GM06990 (cell line): ENCODE measurements around the gene LRRC14B.
A peak's percentile ranks its signal among the peaks of the same experiment; 100 is the strongest.
"Not testable (repeated sequence)": the region's sequence is repeated elsewhere in the genome, so short reads cannot be mapped to it uniquely, and the experiment has no call there.

Experiments used
- DNase-seq: peaks from one replicate; pipeline ENCODE4 v3.0.0-alpha.2; 2011; ENCODE audit not compliant: insufficient read length; ENCODE audit errors: extremely low read depth
- H3K27me3 ChIP-seq: replicated peaks from 2 replicates; pipeline ENCODE4 v1.6.0; 2011; ENCODE audit warnings: low read length; ENCODE audit not compliant: control insufficient read depth, insufficient read depth
- H3K36me3 ChIP-seq: 2 replicates; pipeline ENCODE4 v1.5.1; 2011; ENCODE audit warnings: low read length; ENCODE audit not compliant: control insufficient read depth, insufficient read depth
- H3K4me3 ChIP-seq: replicated peaks from 2 replicates; pipeline ENCODE4 v1.5.1; 2011; ENCODE audit warnings: low read depth, mild to moderate bottlenecking, control low read depth, low read length
- TF ChIP-seq, protein P1 (sequence below): IDR thresholded peaks from 2 replicates; pipeline ENCODE4 v1.5.1; 2011; ENCODE audit warnings: low read length, control low read depth, mild to moderate bottlenecking, inconsistent platforms; ENCODE audit not compliant: insufficient read depth, poor library complexity, severe bottlenecking

Gene LRRC14B

DNA sequence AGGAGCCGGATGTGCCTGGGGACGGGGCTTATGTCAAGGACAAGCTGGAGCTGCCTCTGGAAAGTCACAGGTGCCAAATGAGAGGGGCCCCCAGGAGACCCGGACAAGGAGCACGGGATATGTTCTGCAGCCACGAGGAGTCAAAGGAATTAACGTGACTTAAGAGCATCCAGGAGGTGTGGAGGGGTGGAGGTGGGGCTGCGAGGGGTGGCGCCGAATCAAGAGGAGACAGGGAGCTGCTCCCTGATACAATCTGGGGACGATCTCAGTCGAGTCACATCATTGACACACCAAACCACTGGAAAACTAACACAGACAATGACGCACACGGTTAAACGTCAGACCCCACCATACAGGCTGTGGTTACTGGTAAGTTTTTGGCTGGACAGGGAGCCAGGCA, 16.3 kb downstream of the LRRC14B start:
- no peaks in the 10 kb centered on the region for H3K27me3 ChIP-seq
- TF ChIP-seq, protein P1, sequence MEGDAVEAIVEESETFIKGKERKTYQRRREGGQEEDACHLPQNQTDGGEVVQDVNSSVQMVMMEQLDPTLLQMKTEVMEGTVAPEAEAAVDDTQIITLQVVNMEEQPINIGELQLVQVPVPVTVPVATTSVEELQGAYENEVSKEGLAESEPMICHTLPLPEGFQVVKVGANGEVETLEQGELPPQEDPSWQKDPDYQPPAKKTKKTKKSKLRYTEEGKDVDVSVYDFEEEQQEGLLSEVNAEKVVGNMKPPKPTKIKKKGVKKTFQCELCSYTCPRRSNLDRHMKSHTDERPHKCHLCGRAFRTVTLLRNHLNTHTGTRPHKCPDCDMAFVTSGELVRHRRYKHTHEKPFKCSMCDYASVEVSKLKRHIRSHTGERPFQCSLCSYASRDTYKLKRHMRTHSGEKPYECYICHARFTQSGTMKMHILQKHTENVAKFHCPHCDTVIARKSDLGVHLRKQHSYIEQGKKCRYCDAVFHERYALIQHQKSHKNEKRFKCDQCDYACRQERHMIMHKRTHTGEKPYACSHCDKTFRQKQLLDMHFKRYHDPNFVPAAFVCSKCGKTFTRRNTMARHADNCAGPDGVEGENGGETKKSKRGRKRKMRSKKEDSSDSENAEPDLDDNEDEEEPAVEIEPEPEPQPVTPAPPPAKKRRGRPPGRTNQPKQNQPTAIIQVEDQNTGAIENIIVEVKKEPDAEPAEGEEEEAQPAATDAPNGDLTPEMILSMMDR = no peak
- H3K36me3 ChIP-seq = peaks cover 13% of the 10 kb centered on the region
- no peak overlapping the region for H3K4me3 ChIP-seq
- DNase-seq = no peak

DNA sequence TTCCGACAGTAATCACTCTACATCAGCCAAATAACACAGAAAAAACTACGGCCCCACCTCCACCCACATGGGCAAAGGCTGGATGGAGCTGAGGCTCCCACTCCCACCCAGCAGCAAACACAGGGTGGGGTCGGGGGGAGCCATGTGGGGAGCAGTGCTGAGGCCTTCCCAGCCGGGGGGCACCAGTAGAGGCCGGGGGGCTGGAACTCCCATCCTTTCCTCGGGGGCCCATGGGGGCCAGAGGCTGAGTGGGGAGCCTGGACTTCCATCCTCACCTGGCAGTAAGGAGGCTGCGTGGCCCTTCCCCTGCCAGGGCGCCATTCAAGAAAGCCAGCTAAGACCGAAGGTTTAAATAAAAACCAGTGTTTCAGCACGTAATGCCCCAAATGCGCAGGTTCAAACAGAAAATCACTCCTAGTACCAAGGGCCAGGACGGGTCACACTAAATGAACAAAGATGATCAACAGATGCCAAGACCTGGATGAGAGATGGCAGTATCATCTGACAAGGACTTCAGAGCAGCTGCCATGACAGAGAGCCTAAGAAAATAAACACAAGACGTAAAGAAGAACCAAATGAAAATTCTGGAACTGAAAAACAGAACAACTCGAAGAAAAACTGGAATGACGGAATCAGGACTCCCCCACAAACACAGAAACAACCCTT, 17.3 kb downstream of the LRRC14B start:
- H3K27me3 ChIP-seq = no peaks in the 10 kb centered on the region
- TF ChIP-seq, protein P1 = no peak
- peaks cover 13% of the 10 kb centered on the region for H3K36me3 ChIP-seq
- no peak for DNase-seq
- no peak overlapping the region for H3K4me3 ChIP-seq

DNA sequence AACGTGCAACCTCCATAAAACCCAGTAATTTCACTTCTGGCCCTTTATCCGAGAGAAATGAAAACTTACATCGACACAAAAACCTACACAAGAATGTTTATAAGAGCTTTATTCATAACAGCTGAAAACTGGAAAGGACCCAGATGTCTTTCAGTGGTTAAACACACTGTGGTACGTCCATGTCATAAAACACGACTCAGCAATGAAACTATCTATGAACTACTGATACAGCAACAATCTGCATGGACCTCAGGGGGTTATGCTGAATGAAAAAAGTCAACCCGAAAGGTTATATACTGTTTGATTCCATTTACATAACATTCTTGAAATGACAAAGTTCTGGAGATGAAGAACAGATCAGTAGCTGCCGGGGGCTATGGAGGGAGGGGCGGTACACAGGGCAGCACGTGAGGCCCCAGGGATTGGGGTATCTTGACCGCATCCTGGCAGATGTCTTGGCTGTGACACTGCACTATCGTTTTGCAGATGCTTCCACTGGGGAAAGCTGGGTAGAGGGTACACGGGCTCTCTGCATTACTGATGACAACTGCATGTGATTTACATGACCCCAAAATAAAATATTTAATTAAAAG, 22.6 kb downstream of the LRRC14B start:
- Histone ChIP-seq H3K4me3 (no peak overlapping the region), H3K36me3 (0 out of 2 replicates have a peak, but pooled peaks cover 2% of the 10 kb centered on the region), H3K27me3 (no peaks in the 10 kb centered on the region)
- TF ChIP-seq, protein P1 = no peak
- no peak for DNase-seq

DNA sequence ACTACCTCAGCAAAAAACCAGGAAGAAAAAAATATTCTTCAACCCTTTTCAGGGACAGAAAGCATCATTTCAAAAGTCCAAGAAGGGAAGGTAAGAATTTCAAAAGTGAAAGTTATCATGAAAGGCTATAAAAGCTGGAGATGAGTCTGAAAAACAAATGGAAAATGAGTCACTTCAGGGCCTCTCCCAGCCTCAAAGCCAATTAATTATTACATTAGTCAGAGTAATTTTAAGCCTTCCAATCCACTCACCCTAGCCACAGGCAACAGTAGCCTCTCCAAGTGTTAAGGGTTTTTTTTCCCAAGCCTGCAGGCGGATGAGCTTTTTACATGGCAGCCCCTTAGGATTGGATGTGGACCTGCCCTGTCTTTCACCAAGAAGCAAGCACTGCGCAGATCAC, 24.0 kb downstream of the LRRC14B start:
- not testable (repeated sequence) for DNase-seq, H3K4me3 ChIP-seq, H3K36me3 ChIP-seq

DNA sequence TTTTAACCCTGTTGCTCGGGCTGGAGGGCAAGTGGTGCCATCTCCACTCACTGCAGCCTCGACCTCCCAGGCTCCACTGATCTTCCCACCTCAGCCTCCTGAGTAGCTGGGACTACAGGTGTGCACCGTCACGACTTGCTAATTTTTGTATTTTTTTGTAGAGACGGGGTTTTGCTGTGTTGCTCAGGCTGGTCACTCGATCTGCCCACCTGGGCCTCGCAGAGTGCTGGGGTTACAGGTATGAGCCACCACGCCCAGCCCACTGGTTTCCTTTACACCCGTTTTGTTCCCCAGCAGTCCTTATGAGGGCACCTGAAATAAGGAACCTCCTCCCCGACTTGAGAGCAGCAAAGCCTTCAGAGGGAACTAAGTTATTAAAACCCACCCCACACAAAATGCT, 24.8 kb downstream of the LRRC14B start:
- not testable (repeated sequence) for H3K27me3 ChIP-seq, H3K4me3 ChIP-seq, DNase-seq, H3K36me3 ChIP-seq

More for the DNA sequence above, 24.0 kb downstream of the LRRC14B start:
- not testable (repeated sequence) for H3K27me3 ChIP-seq

DNA sequence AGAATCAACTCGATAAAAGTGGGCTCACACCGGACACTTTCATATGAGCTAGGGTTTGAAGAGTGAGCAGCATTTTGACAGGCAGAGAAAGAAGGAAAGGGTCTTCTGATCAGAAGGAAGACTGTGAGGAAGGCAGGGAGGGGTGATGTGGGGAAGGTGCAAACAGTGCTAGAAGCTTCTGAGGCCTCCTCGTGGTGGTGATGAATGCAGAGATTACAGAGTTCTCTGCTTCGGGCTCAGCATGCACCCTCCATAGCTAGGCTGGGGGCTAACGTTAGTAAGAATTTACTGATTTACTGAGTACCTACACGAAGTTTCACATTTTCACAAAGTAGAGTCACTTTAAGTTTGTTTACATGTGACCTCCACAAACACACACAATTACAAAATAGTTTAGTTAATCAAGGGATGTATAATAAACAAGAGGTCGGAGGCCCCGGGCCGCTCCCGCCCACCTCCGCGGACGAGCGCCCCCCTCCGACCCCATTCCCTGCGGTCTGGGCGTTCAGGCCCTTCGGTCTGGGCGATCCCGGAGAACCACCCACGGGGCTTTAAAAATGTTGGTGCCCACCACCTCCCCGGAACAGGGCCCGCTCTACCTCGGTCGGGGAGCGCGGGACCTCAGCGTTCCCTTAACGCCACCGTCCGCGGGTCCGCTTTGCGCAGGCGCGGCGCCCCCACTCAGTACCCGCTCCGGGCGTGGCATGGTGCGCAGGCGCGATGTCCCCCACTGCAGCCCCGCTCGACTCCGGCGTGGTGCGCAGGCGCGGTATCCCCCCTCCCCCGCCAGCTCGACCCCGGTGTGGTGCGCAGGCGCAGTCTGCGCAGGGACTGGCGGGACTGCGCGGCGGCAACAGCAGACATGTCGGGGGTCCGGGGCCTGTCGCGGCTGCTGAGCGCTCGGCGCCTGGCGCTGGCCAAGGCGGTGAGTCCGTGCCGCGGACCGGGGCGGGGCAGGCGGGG, 26.5 kb downstream of the LRRC14B start, which contains the start of the genes CCDC127 and SDHA:
TSS of gene CCDC127 (minus strand) at position 660 of the 963 bp plus-strand sequence. CDS start 1,304 bp downstream, outside the sequence.
TSS of gene SDHA (plus strand) at position 827 of the 963 bp plus-strand sequence. CDS start at position 863, 36 bp downstream.
- TF ChIP-seq, protein P1 = peak; percentile 67
- H3K36me3 ChIP-seq = not testable (repeated sequence)

More for the DNA sequence above, 26.5 kb downstream of the LRRC14B start, which contains the start of the genes CCDC127 and SDHA:
- H3K27me3 ChIP-seq = not testable (repeated sequence)
- peak within 1 kb of the TSS; percentile 92 for H3K4me3 ChIP-seq
- peak; percentile 96 for DNase-seq
